Type B pancreatic cell (in vitro differentiated cells): ENCODE results near the gene CYP27B1. TPM values are rescaled to one million over a fixed set of nuclear protein-coding genes. Genes with fewer than 3 reads are reported as not detected.

ENCODE experiments used
- DNase-seq: peaks from one replicate; pipeline ENCODE4 v3.0.0; 2021; ENCODE audit warnings: mixed read lengths; ENCODE audit not compliant: unreplicated experiment; ENCODE audit errors: extremely low spot score
- H3K27ac Mint-ChIP-seq: 2 replicates; pipeline ENCODE4 v1.8.0; 2021; ENCODE audit warnings: mild to moderate bottlenecking, mixed read lengths
- H3K27me3 Mint-ChIP-seq: 2 replicates; pipeline ENCODE4 v1.8.0; 2021; ENCODE audit warnings: mixed read lengths
- H3K36me3 Mint-ChIP-seq: 2 replicates; pipeline ENCODE4 v1.8.0; 2021; ENCODE audit warnings: mixed read lengths
- H3K4me1 Mint-ChIP-seq: one replicate; pipeline ENCODE4 v1.8.0; 2021; ENCODE audit warnings: mixed read lengths; ENCODE audit not compliant: unreplicated experiment
- H3K4me3 Mint-ChIP-seq: 2 replicates; pipeline ENCODE4 v1.8.0; 2021; ENCODE audit warnings: mild to moderate bottlenecking, mixed read lengths
- H3K9me3 Mint-ChIP-seq: 2 replicates; pipeline ENCODE4 v1.8.0; 2021; ENCODE audit warnings: mixed read lengths
- total RNA-seq: library from RNA; stranded (reverse); gene quantifications from 2 replicates; pipeline ENCODE4 v1.2.1, GENCODE V29; 2021; ENCODE audit warnings: low replicate concordance
- TF ChIP-seq, protein P1 (sequence below): fragments of 200-600 bp; sonication (generic); conservative IDR thresholded peaks from 2 replicates; pipeline ENCODE4 v1.5.0; 2021; ENCODE audit warnings: antibody characterized with exemption, mild to moderate bottlenecking

CYP27B1 gene
- total RNA-seq, 1 donor from 2014 or later: 2.2 TPM

- H3K4me3 Mint-ChIP-seq: no peak overlapping the region
- peaks cover 4% of the 10 kb centered on the region for H3K36me3 Mint-ChIP-seq
- H3K27me3 Mint-ChIP-seq: peaks cover 98% of the 10 kb centered on the region
- DNase-seq: no peak
- peaks cover 9% of the 10 kb centered on the region for H3K4me1 Mint-ChIP-seq
- TF ChIP-seq, protein P1, sequence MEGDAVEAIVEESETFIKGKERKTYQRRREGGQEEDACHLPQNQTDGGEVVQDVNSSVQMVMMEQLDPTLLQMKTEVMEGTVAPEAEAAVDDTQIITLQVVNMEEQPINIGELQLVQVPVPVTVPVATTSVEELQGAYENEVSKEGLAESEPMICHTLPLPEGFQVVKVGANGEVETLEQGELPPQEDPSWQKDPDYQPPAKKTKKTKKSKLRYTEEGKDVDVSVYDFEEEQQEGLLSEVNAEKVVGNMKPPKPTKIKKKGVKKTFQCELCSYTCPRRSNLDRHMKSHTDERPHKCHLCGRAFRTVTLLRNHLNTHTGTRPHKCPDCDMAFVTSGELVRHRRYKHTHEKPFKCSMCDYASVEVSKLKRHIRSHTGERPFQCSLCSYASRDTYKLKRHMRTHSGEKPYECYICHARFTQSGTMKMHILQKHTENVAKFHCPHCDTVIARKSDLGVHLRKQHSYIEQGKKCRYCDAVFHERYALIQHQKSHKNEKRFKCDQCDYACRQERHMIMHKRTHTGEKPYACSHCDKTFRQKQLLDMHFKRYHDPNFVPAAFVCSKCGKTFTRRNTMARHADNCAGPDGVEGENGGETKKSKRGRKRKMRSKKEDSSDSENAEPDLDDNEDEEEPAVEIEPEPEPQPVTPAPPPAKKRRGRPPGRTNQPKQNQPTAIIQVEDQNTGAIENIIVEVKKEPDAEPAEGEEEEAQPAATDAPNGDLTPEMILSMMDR: no peak
- H3K9me3 Mint-ChIP-seq: no peaks in the 10 kb centered on the region
- H3K27ac Mint-ChIP-seq: no peak overlapping the region
Measured at GRCh38 chr12:57732270-57732669, 34.6 kb downstream of the CYP27B1 start.

DNA sequence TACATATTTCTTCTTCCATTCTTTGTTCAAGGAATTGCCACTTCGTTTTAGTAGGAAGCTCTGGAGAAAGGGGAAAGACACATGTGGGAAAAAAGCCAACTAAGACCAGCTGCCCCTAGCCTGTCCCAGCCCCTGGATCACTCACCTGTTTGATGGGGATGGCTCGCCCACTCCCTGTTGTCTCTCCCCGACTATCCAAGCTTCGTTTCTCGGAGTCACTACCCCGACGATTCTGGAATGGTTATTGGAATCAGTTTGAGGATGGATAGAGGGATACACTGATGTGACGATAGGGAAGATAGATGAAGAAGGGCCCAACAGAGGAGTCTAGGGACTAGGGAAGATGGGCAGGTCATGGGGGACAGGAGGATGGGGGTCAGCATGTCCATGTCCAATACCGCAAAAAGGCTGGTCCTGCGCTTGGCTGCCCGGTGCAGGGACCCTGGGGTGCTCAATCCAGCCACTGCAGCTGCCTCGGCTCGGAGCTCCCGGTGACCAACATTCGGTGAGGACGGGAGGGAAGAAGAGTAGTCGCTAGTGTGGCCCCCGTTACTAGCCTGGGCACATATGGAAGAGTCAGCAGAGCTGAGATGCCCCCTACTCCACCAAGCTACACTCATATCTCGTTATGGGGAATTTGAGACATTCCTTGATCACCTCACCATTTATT, 35.3 kb downstream of the CYP27B1 start:
- H3K27me3 Mint-ChIP-seq: peaks cover 98% of the 10 kb centered on the region
- DNase-seq: no peak
- H3K4me1 Mint-ChIP-seq: peaks cover 4% of the 10 kb centered on the region
- TF ChIP-seq, protein P1: no peak
- H3K27ac Mint-ChIP-seq: no peak overlapping the region
- no peaks in the 10 kb centered on the region for H3K9me3 Mint-ChIP-seq
- peaks cover 3% of the 10 kb centered on the region for H3K36me3 Mint-ChIP-seq
- H3K4me3 Mint-ChIP-seq: no peak overlapping the region

DNA sequence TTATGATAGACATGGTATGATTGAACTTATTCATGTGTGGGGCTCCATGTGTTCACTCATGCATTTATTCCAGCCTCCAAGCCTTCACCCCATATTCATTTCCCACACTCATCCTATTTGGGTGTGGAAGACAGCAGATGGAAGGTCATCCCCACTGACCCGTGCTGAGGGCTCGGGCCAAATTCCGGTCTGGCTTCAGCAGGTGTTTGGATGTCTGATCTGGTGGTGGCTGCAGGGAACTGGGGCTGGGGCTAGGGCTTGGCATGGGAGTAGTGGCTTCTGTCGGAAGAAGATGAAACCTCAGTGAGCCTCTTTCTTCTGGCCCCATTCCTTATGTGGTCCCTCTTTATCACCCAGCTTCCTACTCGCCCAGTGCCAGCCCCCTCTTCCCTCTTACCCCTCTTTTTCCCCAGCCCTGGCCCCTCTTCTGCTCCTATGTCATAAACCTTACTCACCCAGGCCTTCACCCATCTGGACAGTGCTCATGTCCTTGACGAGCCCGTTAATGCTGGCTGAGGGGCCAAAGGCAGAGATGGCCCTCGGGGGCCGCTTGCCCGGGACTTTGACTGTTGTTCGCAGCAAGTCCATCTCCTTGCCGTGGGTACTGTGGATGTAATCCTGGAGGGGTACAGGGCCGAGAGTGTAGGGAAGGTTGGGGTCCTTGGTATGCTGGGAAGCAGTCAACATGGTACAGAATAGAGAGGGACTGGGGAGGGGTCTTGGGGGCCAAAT, 36.4 kb downstream of the CYP27B1 start:
- Mint-ChIP-seq H3K4me1 (no peaks in the 10 kb centered on the region), H3K9me3 (no peaks in the 10 kb centered on the region), H3K27ac (no peak overlapping the region), H3K27me3 (peaks cover 95% of the 10 kb centered on the region), H3K36me3 (no peaks in the 10 kb centered on the region), H3K4me3 (no peak overlapping the region)
- DNase-seq: no peak
- TF ChIP-seq, protein P1: no peak

GRCh38 chr12:57729321-57729844, 37.5 kb downstream of the CYP27B1 start:
- H3K27me3 Mint-ChIP-seq: peaks cover 94% of the 10 kb centered on the region
- H3K4me1 Mint-ChIP-seq: no peaks in the 10 kb centered on the region
- H3K4me3 Mint-ChIP-seq: peak overlapping the region; percentile 61
- H3K27ac Mint-ChIP-seq: no peak overlapping the region
- no peaks in the 10 kb centered on the region for H3K36me3 Mint-ChIP-seq
- DNase-seq: no peak
- TF ChIP-seq, protein P1: no peak
- H3K9me3 Mint-ChIP-seq: no peaks in the 10 kb centered on the region

DNA sequence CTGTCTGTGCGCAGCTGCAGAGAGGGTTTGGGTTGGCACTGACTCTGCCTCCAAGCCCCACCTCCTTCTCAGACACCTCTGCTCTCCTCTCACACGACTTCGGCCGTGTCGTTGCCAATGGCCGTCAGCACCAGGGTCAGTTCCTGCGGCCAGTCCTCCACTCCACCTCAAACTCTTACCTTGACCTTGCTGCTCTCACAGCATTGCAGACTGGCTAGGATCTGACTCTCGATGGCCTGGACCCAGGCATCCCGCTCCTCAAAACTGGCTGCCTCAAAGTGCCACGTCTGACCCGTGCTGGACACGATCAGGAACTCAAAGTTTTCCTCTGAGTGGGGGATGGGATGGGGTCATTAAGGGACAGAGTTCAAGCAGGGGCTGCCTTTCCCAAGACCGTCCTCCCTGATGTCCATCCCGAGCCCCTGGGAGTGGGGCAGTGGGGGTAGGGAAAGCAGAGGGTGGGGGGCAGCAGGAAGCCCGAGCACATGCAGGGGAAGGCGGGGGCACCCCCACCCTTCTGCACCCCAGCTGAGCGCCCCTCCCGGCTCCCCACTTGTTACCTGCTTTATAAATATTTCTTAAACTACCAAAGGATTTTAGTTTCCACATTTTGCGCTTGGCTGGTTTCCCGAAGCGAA, 39.0 kb downstream of the CYP27B1 start:
- H3K27ac Mint-ChIP-seq: no peak overlapping the region
- no peaks in the 10 kb centered on the region for H3K4me1 Mint-ChIP-seq
- peaks cover 93% of the 10 kb centered on the region for H3K27me3 Mint-ChIP-seq
- TF ChIP-seq, protein P1: no peak
- DNase-seq: no peak
- no peaks in the 10 kb centered on the region for H3K9me3 Mint-ChIP-seq
- H3K4me3 Mint-ChIP-seq: peak overlapping the region; percentile 59
- no peaks in the 10 kb centered on the region for H3K36me3 Mint-ChIP-seq
